ENCODE data around the gene CDH26. TPM values are rescaled to one million over a fixed set of nuclear protein-coding genes. Genes with fewer than 3 reads are reported as not detected.

The CDH26 gene
- polyA plus RNA-seq, 3 donors = 1.3 to 3.0 (median 2.0) TPM

DNA sequence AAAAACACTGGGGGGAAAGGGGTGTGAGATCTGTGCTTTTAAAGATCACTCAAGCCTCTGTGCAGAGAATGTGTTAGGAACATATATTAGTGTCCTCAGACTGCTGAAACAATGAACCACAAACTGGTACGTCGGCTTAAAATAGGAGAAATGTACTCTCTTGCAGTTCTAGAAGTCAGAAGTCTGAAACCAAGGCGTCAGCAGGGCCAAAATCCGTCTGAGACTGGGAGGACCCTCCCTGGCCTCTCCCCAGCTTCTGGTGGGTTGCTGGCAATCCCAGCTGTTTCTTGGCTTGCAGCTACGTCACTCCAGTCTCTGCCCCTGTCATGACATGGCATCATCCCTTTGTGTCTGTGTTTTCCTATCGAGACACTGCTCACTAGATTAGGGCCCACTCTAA, 3.9 kb downstream of the CDH26 start:
- no peaks in the 10 kb centered on the region for H3K9me3 ChIP-seq (replicated peaks in 1 of 2; ENCODE audit: control insufficient read depth in 1 of 2, insufficient read depth in 1 of 2, low read length in 2 of 2)
- H3K4me1 ChIP-seq (ENCODE audit: control insufficient read depth in 1 of 2, insufficient read depth in 2 of 2, low read length in 2 of 2) = peaks cover 0 to 3% of the 10 kb centered on the region in 2 donors
- DNase-seq = no peak
- 88% methylated on average over 6 of the region's 6 CpGs for WGBS (ENCODE audit: insufficient coverage)
- Mint-ChIP-seq H3K27ac (peak overlapping the region in 1 of 7 donors; percentile 28), H3K4me1 (peaks cover 17% of the 10 kb centered on the region), H3K9me3 (no peaks in the 10 kb centered on the region), H3K4me3 (no peak overlapping the region), H3K27me3 (ENCODE audit: low read depth in 3 of 3) (peaks cover 0 to 3% (median 0%) of the 10 kb centered on the region in 3 donors), H3K36me3 (peaks cover 7 to 12% of the 10 kb centered on the region in 2 donors)
- no peak overlapping the region for H2AFZ ChIP-seq (ENCODE audit: insufficient read depth, low read depth, low read length, poor library complexity, severe bottlenecking)
- no peak overlapping the region for H3K9ac ChIP-seq (ENCODE audit: insufficient read depth, low read length, poor library complexity, severe bottlenecking)
- no peak overlapping the region for H3K4me3 ChIP-seq (replicated peaks in 1 of 3; ENCODE audit: low read depth in 2 of 3, low read length in 3 of 3)
- TF ChIP-seq, protein P1, sequence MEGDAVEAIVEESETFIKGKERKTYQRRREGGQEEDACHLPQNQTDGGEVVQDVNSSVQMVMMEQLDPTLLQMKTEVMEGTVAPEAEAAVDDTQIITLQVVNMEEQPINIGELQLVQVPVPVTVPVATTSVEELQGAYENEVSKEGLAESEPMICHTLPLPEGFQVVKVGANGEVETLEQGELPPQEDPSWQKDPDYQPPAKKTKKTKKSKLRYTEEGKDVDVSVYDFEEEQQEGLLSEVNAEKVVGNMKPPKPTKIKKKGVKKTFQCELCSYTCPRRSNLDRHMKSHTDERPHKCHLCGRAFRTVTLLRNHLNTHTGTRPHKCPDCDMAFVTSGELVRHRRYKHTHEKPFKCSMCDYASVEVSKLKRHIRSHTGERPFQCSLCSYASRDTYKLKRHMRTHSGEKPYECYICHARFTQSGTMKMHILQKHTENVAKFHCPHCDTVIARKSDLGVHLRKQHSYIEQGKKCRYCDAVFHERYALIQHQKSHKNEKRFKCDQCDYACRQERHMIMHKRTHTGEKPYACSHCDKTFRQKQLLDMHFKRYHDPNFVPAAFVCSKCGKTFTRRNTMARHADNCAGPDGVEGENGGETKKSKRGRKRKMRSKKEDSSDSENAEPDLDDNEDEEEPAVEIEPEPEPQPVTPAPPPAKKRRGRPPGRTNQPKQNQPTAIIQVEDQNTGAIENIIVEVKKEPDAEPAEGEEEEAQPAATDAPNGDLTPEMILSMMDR (IDR thresholded peaks at IDR 0.05) = no peak
- no peak overlapping the region for H3K27ac ChIP-seq (ENCODE audit: low read depth in 1 of 2, low read length in 2 of 2)
- no peaks in the 10 kb centered on the region for H3K27me3 ChIP-seq (ENCODE audit: control insufficient read depth in 2 of 2, insufficient read depth in 2 of 2, low read length in 2 of 2)
- no peaks in the 10 kb centered on the region for H4K20me1 ChIP-seq (ENCODE audit: insufficient read depth, low read length)
- H3K4me2 ChIP-seq (replicated peaks; ENCODE audit: extremely low read depth, low read length, poor library complexity, severe bottlenecking) = no peak overlapping the region
- intact Hi-C loops (cut with micrococcal nuclease) = no loop called here
- H3K36me3 ChIP-seq (replicated peaks in 1 of 2; ENCODE audit: control insufficient read depth in 1 of 2, insufficient read depth in 2 of 2, low read length in 2 of 2) = no peaks in the 10 kb centered on the region
- H3K79me2 ChIP-seq (ENCODE audit: insufficient read depth, low read length) = no peaks in the 10 kb centered on the region

GRCh38 chr20:59966428-59966827, 8.2 kb downstream of the CDH26 start:
- DNase-seq = no peak
- H3K27ac ChIP-seq (ENCODE audit: low read depth in 1 of 2, low read length in 2 of 2) = no peak overlapping the region
- no peaks in the 10 kb centered on the region for H3K36me3 ChIP-seq (replicated peaks in 1 of 2; ENCODE audit: control insufficient read depth in 1 of 2, insufficient read depth in 2 of 2, low read length in 2 of 2)
- peaks cover 2 to 3% (median 2%) of the 10 kb centered on the region in 3 donors for H3K27me3 Mint-ChIP-seq (ENCODE audit: low read depth in 3 of 3)
- intact Hi-C loops (cut with micrococcal nuclease) = no loop called here
- TF ChIP-seq, protein P1 (IDR thresholded peaks at IDR 0.05) = no peak
- H3K9me3 ChIP-seq (replicated peaks in 1 of 2; ENCODE audit: control insufficient read depth in 1 of 2, insufficient read depth in 1 of 2, low read length in 2 of 2) = no peaks in the 10 kb centered on the region
- no peak overlapping the region for H3K4me2 ChIP-seq (replicated peaks; ENCODE audit: extremely low read depth, low read length, poor library complexity, severe bottlenecking)
- no CpG with 5 or more reads among the region's 3 CpGs for WGBS (ENCODE audit: insufficient coverage)
- peaks cover 19% of the 10 kb centered on the region for H3K4me1 Mint-ChIP-seq
- H3K36me3 Mint-ChIP-seq = peaks cover 0 to 2% of the 10 kb centered on the region in 2 donors
- H3K4me3 Mint-ChIP-seq = no peak overlapping the region
- H3K79me2 ChIP-seq (ENCODE audit: insufficient read depth, low read length) = no peaks in the 10 kb centered on the region
- H3K27me3 ChIP-seq (ENCODE audit: control insufficient read depth in 2 of 2, insufficient read depth in 2 of 2, low read length in 2 of 2) = no peaks in the 10 kb centered on the region
- peaks cover 6 to 7% of the 10 kb centered on the region in 2 donors for H3K4me1 ChIP-seq (ENCODE audit: control insufficient read depth in 1 of 2, insufficient read depth in 2 of 2, low read length in 2 of 2)
- H4K20me1 ChIP-seq (ENCODE audit: insufficient read depth, low read length) = no peaks in the 10 kb centered on the region
- no peak overlapping the region for H2AFZ ChIP-seq (ENCODE audit: insufficient read depth, low read depth, low read length, poor library complexity, severe bottlenecking)
- no peaks in the 10 kb centered on the region for H3K9me3 Mint-ChIP-seq
- H3K9ac ChIP-seq (ENCODE audit: insufficient read depth, low read length, poor library complexity, severe bottlenecking) = no peak overlapping the region
- H3K4me3 ChIP-seq (replicated peaks in 1 of 3; ENCODE audit: low read depth in 2 of 3, low read length in 3 of 3) = no peak overlapping the region
- no peak overlapping the region for H3K27ac Mint-ChIP-seq
